OCI-LY7 (cell line): ENCODE results near the gene CNDP1. TPM values are rescaled to one million over a fixed set of nuclear protein-coding genes. Genes with fewer than 3 reads are reported as not detected.

Source experiments
- BruUV-seq: library from RNA; stranded (reverse); fragments of 400-500 nt; replicated peaks from 2 replicates; lab custom pipeline; 2021; lab: Mats Ljungman, UMichigan
- CTCF ChIA-PET: fragments of 300-600 bp; sonication (Branson Sonifier 250); formaldehyde crosslinking; loops from one replicate; lab custom pipeline; 2022; ENCODE audit warnings: antibody characterized with exemption; ENCODE audit not compliant: unreplicated experiment; lab: Charles Lee
- POLR2A ChIA-PET: fragments of 300-600 bp; sonication (Branson Sonifier 250); formaldehyde crosslinking; loops from one replicate; lab custom pipeline; 2022; ENCODE audit warnings: antibody characterized with exemption; lab: Charles Lee
- DNase-seq: peaks from one replicate; pipeline ENCODE4 v3.0.0-alpha.2; 2015; ENCODE audit warnings: low spot score
- H2AFZ ChIP-seq: fragments of 200-600 bp; sonication (generic), shearing (Covaris generic); 2 replicates; pipeline ENCODE4 v1.6.1; 2014; ENCODE audit warnings: mild to moderate bottlenecking, antibody characterized with exemption, low read length, moderate library complexity
- H3K27ac ChIP-seq: fragments of 200-600 bp; sonication (generic); 2 replicates; pipeline ENCODE4 v1.5.1; 2014; ENCODE audit warnings: mixed run types, low read depth, mild to moderate bottlenecking, moderate library complexity, low read length, inconsistent platforms; ENCODE audit not compliant: poor library complexity, severe bottlenecking
- H3K36me3 ChIP-seq: fragments of 200-600 bp; sonication (generic); 2 replicates; pipeline ENCODE4 v1.6.1; 2014; ENCODE audit warnings: mild to moderate bottlenecking, antibody characterized with exemption, low read length, moderate library complexity, mixed read lengths; ENCODE audit not compliant: insufficient read depth
- H3K4me1 ChIP-seq: fragments of 200-600 bp; sonication (generic); 2 replicates; pipeline ENCODE4 v1.5.1; 2014; ENCODE audit warnings: mild to moderate bottlenecking, low read length; ENCODE audit not compliant: insufficient read depth, poor library complexity, severe bottlenecking
- H3K4me2 ChIP-seq: fragments of 200-600 bp; sonication (generic); 2 replicates; pipeline ENCODE4 v1.6.1; 2014; ENCODE audit warnings: mild to moderate bottlenecking, low read length
- H3K4me3 ChIP-seq: fragments of 200-600 bp; sonication (generic); 2 replicates; pipeline ENCODE4 v1.5.1; 2014; ENCODE audit warnings: mild to moderate bottlenecking, low read depth, low read length; ENCODE audit not compliant: poor library complexity, severe bottlenecking
- H3K79me2 ChIP-seq: fragments of 200-600 bp; sonication (generic); 2 replicates; pipeline ENCODE4 v1.6.1; 2016; ENCODE audit warnings: low read depth, mild to moderate bottlenecking, low read length, moderate library complexity, mixed read lengths; ENCODE audit not compliant: insufficient read depth
- H3K9me2 ChIP-seq: fragments of 200-600 bp; sonication (generic); 2 replicates; pipeline ENCODE4 v1.6.1; 2016; ENCODE audit warnings: mild to moderate bottlenecking, low read length, mixed read lengths; ENCODE audit not compliant: insufficient read depth
- H3K9me3 ChIP-seq: fragments of 200-600 bp; sonication (generic); 2 replicates; pipeline ENCODE4 v1.6.1; 2014; ENCODE audit warnings: mild to moderate bottlenecking, mixed run types, low read length, mixed read lengths
- H4K20me1 ChIP-seq: fragments of 200-600 bp; sonication (generic); 2 replicates; pipeline ENCODE4 v1.6.1; 2014; ENCODE audit warnings: mild to moderate bottlenecking, antibody characterized with exemption, low read length, moderate library complexity, mixed read lengths; ENCODE audit not compliant: insufficient read depth
- CTCF ChIP-seq: fragments of 200-600 bp; sonication (generic); conservative IDR thresholded peaks from 2 replicates; pipeline ENCODE4 v1.5.1; 2014; ENCODE audit warnings: mild to moderate bottlenecking, antibody characterized with exemption, low read length, moderate library complexity, mixed read lengths
- EZH2phosphoT487 ChIP-seq: fragments of 200-600 bp; sonication (generic); IDR thresholded peaks from 2 replicates; pipeline ENCODE4 v1.6.1; 2018; ENCODE audit warnings: low read depth, borderline replicate concordance, mild to moderate bottlenecking, mixed run types, antibody characterized with exemption, low read length, moderate library complexity, mixed read lengths
- intact Hi-C: fragments of 100-400 bp; cut with micrococcal nuclease; formaldehyde crosslinking; loops from one replicate; pipeline ENCODE4 v1.10.0; 2022; ENCODE audit not compliant: unreplicated experiment
- total RNA-seq, 2 experiments: library from RNA; depleted of rRNA in 1 of 2; stranded (reverse); fragments of >200 nt in 1 of 2; shearing (Covaris generic) in 1 of 2; gene quantifications; 2 replicates each; pipeline ENCODE4 v1.2.3, GENCODE V29; 2014 to 2022

CNDP1 gene
- total RNA-seq, 2 experiments from 2014 or later: not detected

GRCh38 chr18:74492259-74492658, 42.0 kb upstream of the CNDP1 start:
- no peak for DNase-seq
- Histone ChIP-seq H3K9me2 (no peaks in the 10 kb centered on the region), H3K4me3 (no peak overlapping the region), H3K79me2 (peaks cover 6% of the 10 kb centered on the region; the same call in 1 of the 2 replicates), H4K20me1 (no peaks in the 10 kb centered on the region), H3K4me1 (peaks cover 4% of the 10 kb centered on the region), H3K4me2 (no peak overlapping the region), H2AFZ (no peak overlapping the region), H3K9me3 (no peaks in the 10 kb centered on the region), H3K27ac (no peak overlapping the region), H3K36me3 (no peaks in the 10 kb centered on the region)
- POLR2A ChIA-PET: no interaction called here
- TF ChIP-seq CTCF (no peak), EZH2phosphoT487 (no peak)
- CTCF ChIA-PET: interaction anchor here (0.6 kb wide), 1 partner anchor 50 kb away, joined by 6 read pairs; no protein-coding TSS in a partner anchor
- BruUV-seq: no TSS peak
- intact Hi-C loops: loop anchor here (2.0 to 5.0 kb wide), 2 partner anchors 140 to 295 kb away; no protein-coding TSS in a partner anchor

- Histone ChIP-seq H4K20me1 (no peaks in the 10 kb centered on the region), H3K36me3 (no peaks in the 10 kb centered on the region), H3K79me2 (peaks cover 19% of the 10 kb centered on the region; the same call in 1 of the 2 replicates), H2AFZ (no peak overlapping the region), H3K4me3 (no peak overlapping the region), H3K9me3 (no peaks in the 10 kb centered on the region), H3K4me1 (peaks cover 19% of the 10 kb centered on the region), H3K9me2 (no peaks in the 10 kb centered on the region), H3K4me2 (no peak overlapping the region), H3K27ac (no peak overlapping the region)
- TF ChIP-seq EZH2phosphoT487: no peak
- peak; percentile 71 for TF ChIP-seq CTCF
- BruUV-seq: no TSS peak
- ChIA-PET CTCF (interaction anchor here (0.7 to 1.2 kb wide), 2 partner anchors 58 to 297 kb away, joined by 3 to 4 read pairs; no protein-coding TSS in a partner anchor), POLR2A (interaction anchor here (0.6 kb wide), 1 partner anchor 8 kb away, joined by 3 read pairs; no protein-coding TSS in a partner anchor)
- DNase-seq: peak; percentile 63
- intact Hi-C loops: loop anchor here (2.0 to 5.0 kb wide), 2 partner anchors 141 to 297 kb away; no protein-coding TSS in a partner anchor
Measured at GRCh38 chr18:74493689-74494088, 40.6 kb upstream of the CNDP1 start.

- Histone ChIP-seq H3K4me3 (no peak overlapping the region), H4K20me1 (no peaks in the 10 kb centered on the region), H3K4me1 (peaks cover 23% of the 10 kb centered on the region), H3K9me2 (no peaks in the 10 kb centered on the region), H2AFZ (no peak overlapping the region), H3K4me2 (no peak overlapping the region), H3K27ac (no peak overlapping the region), H3K36me3 (no peaks in the 10 kb centered on the region), H3K79me2 (peaks cover 22% of the 10 kb centered on the region; the same call in 1 of the 2 replicates), H3K9me3 (no peaks in the 10 kb centered on the region)
- TF ChIP-seq EZH2phosphoT487 (no peak), CTCF (no peak)
- POLR2A ChIA-PET: no interaction called here
- intact Hi-C loops: loop anchor here (5.0 kb wide), 1 partner anchor 142 kb away; no protein-coding TSS in a partner anchor
- BruUV-seq: no TSS peak
- no peak for DNase-seq
- CTCF ChIA-PET: no interaction called here
Measured at GRCh38 chr18:74494514-74494913, 39.8 kb upstream of the CNDP1 start.
